GM18868 (cell line): ENCODE results near the gene WBP1.
A peak's percentile ranks its signal among the peaks of the same experiment; 100 is the strongest.

ENCODE experiments used
- ATAC-seq: cut with Tn5 transposase; IDR thresholded peaks from one replicate; pipeline ENCODE4 v1.9.1; 2021; ENCODE audit warnings: mild to moderate bottlenecking, moderate library complexity; ENCODE audit not compliant: unreplicated experiment

WBP1 gene

DNA sequence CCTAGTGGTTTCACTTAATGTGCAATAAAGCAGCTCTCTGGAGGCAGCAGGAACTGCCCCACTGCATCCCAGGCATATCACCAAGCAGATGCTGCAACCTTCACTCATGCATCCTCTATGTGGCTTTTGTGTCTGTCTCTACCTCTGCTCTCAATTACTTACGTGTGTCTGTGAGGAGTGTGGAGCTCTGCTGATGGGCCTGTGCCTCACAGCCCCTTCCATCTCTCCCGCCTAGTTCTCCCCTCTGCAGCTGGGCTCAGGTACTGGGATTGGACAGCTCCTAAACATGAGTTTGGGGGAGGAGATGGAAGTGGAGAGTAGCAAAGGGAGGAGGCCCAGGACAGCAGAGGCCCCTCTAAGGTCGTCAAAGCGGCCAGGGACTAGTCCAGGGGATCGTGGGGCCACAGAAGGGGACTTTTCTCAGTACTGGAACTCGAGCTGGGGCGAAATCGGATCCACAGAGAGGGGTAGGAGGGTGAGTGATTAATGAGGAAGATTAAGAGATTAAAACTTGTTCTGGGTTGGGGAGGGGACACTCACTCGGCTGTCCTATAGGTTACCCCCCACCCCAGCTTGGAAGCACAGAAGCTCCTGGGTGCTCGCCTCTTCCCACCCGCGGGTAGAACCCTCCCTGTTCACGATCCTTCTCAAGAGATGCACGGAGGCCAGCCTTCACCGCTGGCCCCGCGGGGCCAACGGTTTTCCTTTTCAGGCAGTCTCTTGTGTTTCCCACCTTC lies 43.3 kb downstream of the WBP1 start:
- no peak for ATAC-seq

- ATAC-seq: no peak
These were observed 44.0 kb downstream of the WBP1 start for GRCh38 chr2:74502147-74502719.

DNA sequence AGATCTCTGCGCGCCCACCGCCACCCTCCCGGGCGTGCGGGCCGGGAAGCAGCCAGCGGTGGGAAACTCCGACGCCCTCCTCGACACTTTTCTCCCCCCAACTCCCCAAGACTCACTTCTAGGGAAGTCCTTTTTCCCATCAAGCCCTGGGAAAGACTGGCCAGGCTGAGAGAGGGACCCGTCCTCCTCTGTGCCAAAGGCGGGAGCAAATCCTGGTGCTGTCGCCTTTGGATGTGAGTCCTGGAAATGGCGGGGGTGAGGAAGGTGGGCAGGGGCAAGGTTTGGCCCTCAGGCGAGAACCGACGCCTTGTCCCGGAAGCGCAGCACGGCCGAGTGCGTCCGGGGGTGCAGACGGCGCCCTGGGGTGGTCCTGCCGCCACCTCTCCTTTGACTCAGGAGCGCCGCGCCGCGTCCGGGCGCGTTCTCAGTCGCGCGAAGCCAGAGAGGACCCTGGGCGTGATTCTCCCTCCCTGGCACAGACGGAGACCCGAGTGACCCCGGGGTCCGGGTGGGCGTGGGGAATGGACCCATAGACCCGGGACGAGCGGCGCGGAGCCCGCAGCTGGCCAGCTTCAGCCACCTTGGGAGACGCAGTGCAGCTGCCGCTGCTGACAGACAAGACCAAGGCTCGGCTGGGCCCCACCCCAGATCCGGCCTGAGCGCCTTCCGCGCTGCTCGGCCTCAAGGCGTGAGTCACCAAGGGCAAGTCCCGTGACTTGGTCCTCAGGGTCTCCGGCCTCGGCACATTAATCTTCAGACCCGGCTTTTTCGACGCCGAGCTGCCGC lies 44.7 kb downstream of the WBP1 start:
- ATAC-seq: peak; percentile 42

- ATAC-seq: no peak
These were observed 45.6 kb downstream of the WBP1 start for GRCh38 chr2:74503506-74504475.

DNA sequence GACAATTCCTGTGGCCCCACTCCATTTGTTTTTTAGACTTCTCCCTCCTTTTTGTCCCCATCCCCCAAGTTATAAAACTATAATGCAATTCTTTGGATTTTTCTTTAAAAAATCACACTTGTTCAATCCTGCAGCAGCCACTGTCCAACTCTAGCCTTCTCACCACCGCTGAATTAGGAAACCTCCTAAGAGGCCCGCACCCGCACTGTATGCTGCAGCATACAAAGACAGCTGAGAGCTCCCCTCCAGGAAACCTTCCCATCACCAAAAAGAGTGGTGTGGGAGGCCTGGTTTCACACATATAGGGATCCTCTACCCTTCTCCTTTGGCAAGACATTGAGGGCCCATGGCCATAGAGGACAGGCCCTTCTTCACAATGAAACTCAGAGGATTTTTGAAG lies 46.4 kb downstream of the WBP1 start:
- ATAC-seq: no peak

DNA sequence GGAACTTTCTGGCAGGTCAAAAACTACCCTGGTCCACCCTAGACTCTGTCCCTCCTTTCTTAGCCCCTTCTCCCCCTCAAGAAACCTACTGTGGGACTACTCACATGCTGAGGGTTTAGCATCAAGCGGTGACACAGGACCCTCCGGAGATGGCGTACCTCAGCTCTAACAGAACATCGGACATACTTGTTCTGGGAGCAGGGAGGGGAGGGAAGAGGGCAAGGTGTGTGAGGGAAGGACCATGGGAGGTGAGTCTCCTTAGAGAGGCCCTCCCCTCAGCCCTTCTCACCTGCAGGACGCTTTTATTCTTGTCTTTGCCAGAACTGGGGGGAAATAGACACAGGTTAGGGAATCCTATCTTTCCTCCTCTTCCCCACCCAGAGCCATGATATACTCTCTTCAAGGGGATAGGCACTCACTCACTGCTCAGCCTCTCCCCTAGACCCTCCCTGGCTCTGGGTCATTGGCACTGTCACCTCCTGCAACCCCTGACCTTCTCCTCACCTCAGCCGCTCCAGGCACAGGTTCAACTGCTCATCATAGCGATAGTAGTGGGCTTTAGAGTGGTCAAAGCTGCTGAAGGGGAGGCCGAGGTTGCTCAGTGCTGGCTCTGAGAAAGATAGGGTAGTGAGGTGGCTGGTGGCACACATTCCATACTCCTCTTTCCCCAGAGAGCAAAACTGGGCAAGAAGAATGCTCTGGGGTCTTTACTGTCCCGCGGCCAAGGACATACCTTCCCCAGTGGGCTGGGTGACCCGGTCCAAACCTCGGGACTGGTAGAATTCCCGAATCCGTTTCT lies 47.4 kb downstream of the WBP1 start:
- ATAC-seq: no peak

DNA sequence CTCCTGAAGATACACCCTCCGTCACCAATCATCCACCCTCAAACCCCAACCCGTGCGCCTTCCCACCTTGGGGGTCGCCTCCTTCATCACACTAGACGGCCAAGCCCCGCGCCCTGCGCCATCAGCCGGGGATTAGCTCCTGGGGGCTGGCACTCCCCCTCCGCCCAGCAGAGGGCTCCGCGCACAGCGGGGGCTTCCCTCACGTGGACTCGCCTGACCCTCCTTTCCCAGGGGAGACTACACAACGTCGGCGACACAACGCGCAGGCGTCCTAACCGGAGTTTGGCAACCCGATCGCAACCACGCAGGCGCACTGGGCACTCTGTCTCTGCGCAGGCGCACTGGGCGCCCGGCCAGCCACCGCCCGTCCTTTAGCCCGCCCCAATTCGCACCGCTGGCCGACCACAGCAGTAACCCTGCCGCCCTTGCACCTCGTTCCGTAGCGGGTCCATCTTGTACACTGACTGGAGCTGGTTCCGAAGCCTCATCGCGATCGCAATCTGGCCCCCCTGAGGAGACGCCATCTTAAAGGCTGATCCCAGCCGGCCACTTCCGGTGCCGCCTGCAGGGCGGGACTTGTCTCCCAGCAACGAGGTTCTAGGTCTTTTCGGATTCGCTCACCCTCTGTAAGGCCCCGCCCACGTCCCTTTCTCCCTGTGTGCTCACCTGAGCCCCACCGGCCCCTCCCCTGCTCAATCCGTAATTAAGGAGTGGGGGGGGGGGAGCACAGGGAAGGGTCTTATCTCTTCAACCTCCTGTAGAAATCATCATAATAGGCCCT lies 49.1 kb downstream of the WBP1 start, which contains the start of gene PCGF1:
PCGF1 (minus strand) TSS at position 551 of the 781 bp plus-strand sequence; CDS start at position 524, 27 bp downstream.
- ATAC-seq: peak; percentile 87

DNA sequence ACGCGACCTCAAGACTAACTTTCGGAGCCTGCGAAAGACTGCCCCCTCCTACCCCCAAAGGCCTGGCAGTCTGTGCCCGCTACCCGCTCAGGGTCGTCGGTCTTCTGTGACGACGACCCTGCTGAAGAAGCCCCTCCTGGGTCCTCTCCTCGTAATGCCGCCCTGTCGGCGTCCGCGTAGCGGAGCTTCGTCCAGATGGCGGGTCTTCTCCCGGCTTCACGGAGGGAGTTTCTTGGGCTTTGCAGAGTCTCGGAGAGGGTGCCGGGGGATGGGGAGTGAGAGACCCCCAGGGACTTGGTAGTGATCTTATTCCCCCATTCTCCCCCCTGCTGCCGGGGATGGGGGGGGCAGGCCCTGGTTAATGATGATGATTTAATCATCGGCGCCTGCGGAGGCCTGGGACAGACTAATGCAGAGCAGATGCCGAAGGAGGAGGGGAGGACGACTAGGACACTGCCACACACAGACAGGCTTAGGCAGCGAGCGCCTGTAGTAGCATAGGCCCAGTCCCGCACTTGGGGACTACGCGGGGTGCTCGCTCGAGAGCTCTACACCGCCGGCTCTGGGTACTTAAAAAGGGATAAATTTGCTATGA lies 49.8 kb downstream of the WBP1 start:
- no peak for ATAC-seq

GRCh38 chr2:74510272-74510671 lies 52.0 kb downstream of the WBP1 start:
- no peak for ATAC-seq
